WTC11 (cell line): ENCODE measurements around the gene PANK4. TPM values are rescaled to one million over a fixed set of nuclear protein-coding genes. Genes with fewer than 3 reads are reported as not detected.

Experiments
- ATAC-seq: fragments of 200-7000 bp; cut with Tn5 transposase; 2 replicates; pipeline ENCODE4 v1.10.0; 2021; ENCODE audit warnings: mild to moderate bottlenecking, moderate library complexity
- CTCF ChIA-PET: fragments of 300-600 bp; sonication (Branson Sonifier 250); formaldehyde crosslinking; loops from one replicate; lab custom pipeline; 2021; ENCODE audit warnings: antibody characterized with exemption; lab: Charles Lee
- POLR2A ChIA-PET: fragments of 350-600 bp; sonication (Branson Sonifier 250); formaldehyde crosslinking; loops from one replicate; lab custom pipeline; 2021; ENCODE audit warnings: antibody characterized with exemption; lab: Charles Lee
- DNase-seq: peaks from one replicate; pipeline ENCODE4 v3.0.0; 2021; ENCODE audit warnings: low spot score
- H3K27ac Mint-ChIP-seq: 2 replicates; pipeline ENCODE4 v1.8.0; 2021; ENCODE audit warnings: mixed read lengths
- H3K27me3 Mint-ChIP-seq: 2 replicates; pipeline ENCODE4 v1.8.0; 2021; ENCODE audit warnings: low read depth, mild to moderate bottlenecking, moderate library complexity, mixed read lengths
- H3K36me3 Mint-ChIP-seq: 2 replicates; pipeline ENCODE4 v1.8.0; 2021; ENCODE audit warnings: mixed read lengths
- H3K4me1 Mint-ChIP-seq: 2 replicates; pipeline ENCODE4 v1.8.0; 2022; ENCODE audit warnings: mixed read lengths
- H3K4me3 Mint-ChIP-seq: 2 replicates; pipeline ENCODE4 v1.8.0; 2021; ENCODE audit warnings: mild to moderate bottlenecking, moderate library complexity, mixed read lengths
- H3K9me3 Mint-ChIP-seq: 2 replicates; pipeline ENCODE4 v1.8.0; 2021; ENCODE audit warnings: mixed read lengths
- ETV6 ChIP-seq: sonication (generic); formaldehyde crosslinking; IDR thresholded peaks from 2 replicates; pipeline ENCODE4 v1.8.1; 2022; ENCODE audit warnings: mild to moderate bottlenecking, missing genetic modification reagents
- MYBL2 ChIP-seq: sonication (generic); formaldehyde crosslinking; IDR thresholded peaks from 2 replicates; pipeline ENCODE4 v1.8.1; 2023; ENCODE audit warnings: mild to moderate bottlenecking, moderate library complexity, missing genetic modification reagents
- NFATC4 ChIP-seq: fragments of 250-450 bp; sonication (Bioruptor Pico); IDR thresholded peaks from 2 replicates; pipeline ENCODE4 v1.9.0; 2021; ENCODE audit warnings: mild to moderate bottlenecking
- NR1H2 ChIP-seq: sonication (generic); formaldehyde crosslinking; IDR thresholded peaks from 2 replicates; pipeline ENCODE4 v1.9.0; 2021; ENCODE audit warnings: mild to moderate bottlenecking, moderate library complexity, missing genetic modification reagents
- SOX15 ChIP-seq: fragments of 250-450 bp; sonication (Bioruptor Pico); IDR thresholded peaks from 2 replicates; pipeline ENCODE4 v1.9.0; 2021; ENCODE audit warnings: mild to moderate bottlenecking
- SP1 ChIP-seq: sonication (generic); formaldehyde crosslinking; conservative IDR thresholded peaks from 2 replicates; pipeline ENCODE4 v1.8.1; 2022; ENCODE audit warnings: missing genetic modification reagents
- TEAD1 ChIP-seq: sonication (generic); formaldehyde crosslinking; IDR thresholded peaks from 2 replicates; pipeline ENCODE4 v1.8.0; 2022; ENCODE audit warnings: mild to moderate bottlenecking, missing genetic modification reagents
- ZBTB21 ChIP-seq: sonication (generic); formaldehyde crosslinking; IDR thresholded peaks from 2 replicates; pipeline ENCODE4 v1.8.1; 2023; ENCODE audit warnings: mild to moderate bottlenecking, missing genetic modification reagents, borderline replicate concordance
- ZNF138 ChIP-seq: sonication (generic); formaldehyde crosslinking; conservative IDR thresholded peaks from 2 replicates; pipeline ENCODE4 v1.8.1; 2022; ENCODE audit warnings: mild to moderate bottlenecking, moderate library complexity, missing genetic modification reagents
- ZNF232 ChIP-seq: sonication (generic); formaldehyde crosslinking; IDR thresholded peaks from 2 replicates; pipeline ENCODE4 v1.8.0; 2022; ENCODE audit warnings: mild to moderate bottlenecking, missing genetic modification reagents
- ZNF317 ChIP-seq: sonication (generic); formaldehyde crosslinking; IDR thresholded peaks from 2 replicates; pipeline ENCODE4 v1.8.1; 2023; ENCODE audit warnings: low read depth, mild to moderate bottlenecking, moderate library complexity, missing genetic modification reagents, borderline replicate concordance
- total RNA-seq: library from RNA; stranded (reverse); gene quantifications from 3 replicates; pipeline ENCODE4 v1.2.3, GENCODE V29; 2021
- TF ChIP-seq, protein P1 (sequence below): fragments of 250-450 bp; sonication (Bioruptor Pico); IDR thresholded peaks from 2 replicates; pipeline ENCODE4 v1.9.0; 2021; ENCODE audit warnings: mild to moderate bottlenecking
- TF ChIP-seq, protein P2 (sequence below): sonication (generic); formaldehyde crosslinking; IDR thresholded peaks from 2 replicates; pipeline ENCODE4 v1.8.0; 2022; ENCODE audit warnings: mild to moderate bottlenecking, missing genetic modification reagents
- TF ChIP-seq, protein P3 (sequence below): sonication (generic); formaldehyde crosslinking; IDR thresholded peaks from 2 replicates; pipeline ENCODE4 v1.8.1; 2023; ENCODE audit warnings: mild to moderate bottlenecking, moderate library complexity, missing genetic modification reagents
- TF ChIP-seq, protein P4 (sequence below): fragments of 250-450 bp; sonication (Bioruptor Pico); IDR thresholded peaks from 2 replicates; pipeline ENCODE4 v1.9.0; 2021; ENCODE audit warnings: mild to moderate bottlenecking, borderline replicate concordance
- TF ChIP-seq, protein P5 (sequence below): fragments of 250-450 bp; sonication (Bioruptor Pico); conservative IDR thresholded peaks from 2 replicates; pipeline ENCODE4 v1.9.0; 2021; ENCODE audit warnings: mild to moderate bottlenecking
- TF ChIP-seq, protein P6 (sequence below): sonication (generic); formaldehyde crosslinking; IDR thresholded peaks from 2 replicates; pipeline ENCODE4 v1.8.1; 2022; ENCODE audit warnings: low read depth, mild to moderate bottlenecking, moderate library complexity, missing genetic modification reagents, borderline replicate concordance
- TF ChIP-seq, protein P7 (sequence below): sonication (generic); formaldehyde crosslinking; IDR thresholded peaks from 2 replicates; pipeline ENCODE4 v1.8.1; 2022; ENCODE audit warnings: low read depth, missing genetic modification reagents, borderline replicate concordance
- TF ChIP-seq, protein P8 (sequence below): sonication (generic); formaldehyde crosslinking; conservative IDR thresholded peaks from 2 replicates; pipeline ENCODE4 v1.8.1; 2022; ENCODE audit warnings: mild to moderate bottlenecking, missing genetic modification reagents

The PANK4 gene
- total RNA-seq, 1 experiment from 2014 or later = 52.5 TPM

DNA sequence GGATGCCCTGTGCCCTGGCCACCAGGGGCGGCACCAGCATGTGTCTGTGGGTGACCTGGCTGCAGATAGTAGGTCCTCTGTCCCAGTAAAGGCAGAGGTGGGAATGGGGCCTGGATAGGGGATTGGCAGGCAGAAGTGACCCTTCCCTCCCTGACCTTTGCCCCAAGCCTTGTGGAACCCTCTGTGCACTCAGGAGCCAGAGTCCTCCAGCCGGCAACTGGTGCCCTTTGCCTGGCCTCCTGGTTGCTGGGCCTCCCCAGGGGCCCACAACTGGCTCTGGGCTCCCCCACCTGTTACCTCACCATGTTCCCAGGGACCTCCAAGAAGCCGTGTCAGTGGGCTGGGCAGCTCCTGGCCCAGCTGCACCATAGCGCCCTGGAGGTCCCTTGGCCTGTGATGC is 40.4 kb downstream of the PANK4 start:
- Mint-ChIP-seq H3K4me3 (no peak overlapping the region), H3K36me3 (peaks cover 5% of the 10 kb centered on the region; the same call in 1 of the 2 replicates), H3K27ac (no peak overlapping the region), H3K4me1 (no peaks in the 10 kb centered on the region), H3K9me3 (peaks cover 15% of the 10 kb centered on the region), H3K27me3 (peaks cover 7% of the 10 kb centered on the region)
- ATAC-seq (no peak), DNase-seq (no peak)
- TF ChIP-seq, protein P1, sequence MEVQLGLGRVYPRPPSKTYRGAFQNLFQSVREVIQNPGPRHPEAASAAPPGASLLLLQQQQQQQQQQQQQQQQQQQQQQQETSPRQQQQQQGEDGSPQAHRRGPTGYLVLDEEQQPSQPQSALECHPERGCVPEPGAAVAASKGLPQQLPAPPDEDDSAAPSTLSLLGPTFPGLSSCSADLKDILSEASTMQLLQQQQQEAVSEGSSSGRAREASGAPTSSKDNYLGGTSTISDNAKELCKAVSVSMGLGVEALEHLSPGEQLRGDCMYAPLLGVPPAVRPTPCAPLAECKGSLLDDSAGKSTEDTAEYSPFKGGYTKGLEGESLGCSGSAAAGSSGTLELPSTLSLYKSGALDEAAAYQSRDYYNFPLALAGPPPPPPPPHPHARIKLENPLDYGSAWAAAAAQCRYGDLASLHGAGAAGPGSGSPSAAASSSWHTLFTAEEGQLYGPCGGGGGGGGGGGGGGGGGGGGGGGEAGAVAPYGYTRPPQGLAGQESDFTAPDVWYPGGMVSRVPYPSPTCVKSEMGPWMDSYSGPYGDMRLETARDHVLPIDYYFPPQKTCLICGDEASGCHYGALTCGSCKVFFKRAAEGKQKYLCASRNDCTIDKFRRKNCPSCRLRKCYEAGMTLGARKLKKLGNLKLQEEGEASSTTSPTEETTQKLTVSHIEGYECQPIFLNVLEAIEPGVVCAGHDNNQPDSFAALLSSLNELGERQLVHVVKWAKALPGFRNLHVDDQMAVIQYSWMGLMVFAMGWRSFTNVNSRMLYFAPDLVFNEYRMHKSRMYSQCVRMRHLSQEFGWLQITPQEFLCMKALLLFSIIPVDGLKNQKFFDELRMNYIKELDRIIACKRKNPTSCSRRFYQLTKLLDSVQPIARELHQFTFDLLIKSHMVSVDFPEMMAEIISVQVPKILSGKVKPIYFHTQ (CRISPR knock-in tag) = no peak
- no peak for TF ChIP-seq NFATC4
- TF ChIP-seq, protein P2, sequence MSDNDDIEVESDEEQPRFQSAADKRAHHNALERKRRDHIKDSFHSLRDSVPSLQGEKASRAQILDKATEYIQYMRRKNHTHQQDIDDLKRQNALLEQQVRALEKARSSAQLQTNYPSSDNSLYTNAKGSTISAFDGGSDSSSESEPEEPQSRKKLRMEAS (CRISPR knock-in tag) = no peak
- no peak for TF ChIP-seq SOX15 (CRISPR knock-in tag)
- TF ChIP-seq, protein P3, sequence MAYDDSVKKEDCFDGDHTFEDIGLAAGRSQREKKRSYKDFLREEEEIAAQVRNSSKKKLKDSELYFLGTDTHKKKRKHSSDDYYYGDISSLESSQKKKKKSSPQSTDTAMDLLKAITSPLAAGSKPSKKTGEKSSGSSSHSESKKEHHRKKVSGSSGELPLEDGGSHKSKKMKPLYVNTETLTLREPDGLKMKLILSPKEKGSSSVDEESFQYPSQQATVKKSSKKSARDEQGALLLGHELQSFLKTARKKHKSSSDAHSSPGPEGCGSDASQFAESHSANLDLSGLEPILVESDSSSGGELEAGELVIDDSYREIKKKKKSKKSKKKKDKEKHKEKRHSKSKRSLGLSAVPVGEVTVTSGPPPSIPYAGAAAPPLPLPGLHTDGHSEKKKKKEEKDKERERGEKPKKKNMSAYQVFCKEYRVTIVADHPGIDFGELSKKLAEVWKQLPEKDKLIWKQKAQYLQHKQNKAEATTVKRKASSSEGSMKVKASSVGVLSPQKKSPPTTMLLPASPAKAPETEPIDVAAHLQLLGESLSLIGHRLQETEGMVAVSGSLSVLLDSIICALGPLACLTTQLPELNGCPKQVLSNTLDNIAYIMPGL = no peak
- no peak for TF ChIP-seq ZNF138 (CRISPR knock-in tag)
- TF ChIP-seq ZNF232 (CRISPR knock-in tag) = no peak
- TF ChIP-seq TEAD1 (CRISPR knock-in tag) = no peak
- TF ChIP-seq, protein P4, sequence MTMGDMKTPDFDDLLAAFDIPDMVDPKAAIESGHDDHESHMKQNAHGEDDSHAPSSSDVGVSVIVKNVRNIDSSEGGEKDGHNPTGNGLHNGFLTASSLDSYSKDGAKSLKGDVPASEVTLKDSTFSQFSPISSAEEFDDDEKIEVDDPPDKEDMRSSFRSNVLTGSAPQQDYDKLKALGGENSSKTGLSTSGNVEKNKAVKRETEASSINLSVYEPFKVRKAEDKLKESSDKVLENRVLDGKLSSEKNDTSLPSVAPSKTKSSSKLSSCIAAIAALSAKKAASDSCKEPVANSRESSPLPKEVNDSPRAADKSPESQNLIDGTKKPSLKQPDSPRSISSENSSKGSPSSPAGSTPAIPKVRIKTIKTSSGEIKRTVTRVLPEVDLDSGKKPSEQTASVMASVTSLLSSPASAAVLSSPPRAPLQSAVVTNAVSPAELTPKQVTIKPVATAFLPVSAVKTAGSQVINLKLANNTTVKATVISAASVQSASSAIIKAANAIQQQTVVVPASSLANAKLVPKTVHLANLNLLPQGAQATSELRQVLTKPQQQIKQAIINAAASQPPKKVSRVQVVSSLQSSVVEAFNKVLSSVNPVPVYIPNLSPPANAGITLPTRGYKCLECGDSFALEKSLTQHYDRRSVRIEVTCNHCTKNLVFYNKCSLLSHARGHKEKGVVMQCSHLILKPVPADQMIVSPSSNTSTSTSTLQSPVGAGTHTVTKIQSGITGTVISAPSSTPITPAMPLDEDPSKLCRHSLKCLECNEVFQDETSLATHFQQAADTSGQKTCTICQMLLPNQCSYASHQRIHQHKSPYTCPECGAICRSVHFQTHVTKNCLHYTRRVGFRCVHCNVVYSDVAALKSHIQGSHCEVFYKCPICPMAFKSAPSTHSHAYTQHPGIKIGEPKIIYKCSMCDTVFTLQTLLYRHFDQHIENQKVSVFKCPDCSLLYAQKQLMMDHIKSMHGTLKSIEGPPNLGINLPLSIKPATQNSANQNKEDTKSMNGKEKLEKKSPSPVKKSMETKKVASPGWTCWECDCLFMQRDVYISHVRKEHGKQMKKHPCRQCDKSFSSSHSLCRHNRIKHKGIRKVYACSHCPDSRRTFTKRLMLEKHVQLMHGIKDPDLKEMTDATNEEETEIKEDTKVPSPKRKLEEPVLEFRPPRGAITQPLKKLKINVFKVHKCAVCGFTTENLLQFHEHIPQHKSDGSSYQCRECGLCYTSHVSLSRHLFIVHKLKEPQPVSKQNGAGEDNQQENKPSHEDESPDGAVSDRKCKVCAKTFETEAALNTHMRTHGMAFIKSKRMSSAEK (CRISPR knock-in tag) = no peak
- no peak for TF ChIP-seq ETV6 (CRISPR knock-in tag)
- TF ChIP-seq, protein P5, sequence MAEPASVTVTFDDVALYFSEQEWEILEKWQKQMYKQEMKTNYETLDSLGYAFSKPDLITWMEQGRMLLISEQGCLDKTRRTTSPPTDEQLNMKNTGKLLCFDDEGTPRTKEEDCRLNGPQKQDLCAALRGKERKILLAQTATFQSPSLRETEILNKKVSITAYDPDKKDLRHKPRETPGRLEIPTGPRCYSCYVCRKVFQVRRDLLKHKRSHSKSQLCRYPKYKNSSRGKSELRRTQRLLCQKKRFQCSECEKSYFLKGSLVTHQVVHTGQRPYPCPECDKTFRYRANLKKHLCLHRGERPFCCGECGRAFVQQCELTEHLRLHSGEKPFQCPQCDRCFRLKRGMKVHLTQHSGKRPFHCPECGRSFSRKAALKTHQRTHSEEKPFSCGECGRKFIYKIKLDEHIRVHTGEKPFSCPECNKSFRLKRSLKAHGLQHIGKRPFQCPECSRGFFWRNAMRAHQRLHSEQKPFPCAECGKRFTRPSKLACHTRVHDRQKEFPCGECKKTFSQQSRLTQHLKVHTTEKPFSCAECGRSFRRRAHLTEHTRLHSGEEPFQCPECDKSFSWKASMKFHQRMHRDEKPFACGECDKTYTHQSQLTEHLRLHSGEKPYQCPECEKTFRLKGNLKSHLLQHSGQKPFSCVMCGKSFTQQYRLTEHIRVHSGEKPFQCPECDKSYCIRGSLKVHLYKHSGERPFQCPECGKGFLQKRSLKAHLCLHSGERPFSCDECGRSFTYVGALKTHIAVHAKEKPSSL (CRISPR knock-in tag) = no peak
- TF ChIP-seq, protein P6, sequence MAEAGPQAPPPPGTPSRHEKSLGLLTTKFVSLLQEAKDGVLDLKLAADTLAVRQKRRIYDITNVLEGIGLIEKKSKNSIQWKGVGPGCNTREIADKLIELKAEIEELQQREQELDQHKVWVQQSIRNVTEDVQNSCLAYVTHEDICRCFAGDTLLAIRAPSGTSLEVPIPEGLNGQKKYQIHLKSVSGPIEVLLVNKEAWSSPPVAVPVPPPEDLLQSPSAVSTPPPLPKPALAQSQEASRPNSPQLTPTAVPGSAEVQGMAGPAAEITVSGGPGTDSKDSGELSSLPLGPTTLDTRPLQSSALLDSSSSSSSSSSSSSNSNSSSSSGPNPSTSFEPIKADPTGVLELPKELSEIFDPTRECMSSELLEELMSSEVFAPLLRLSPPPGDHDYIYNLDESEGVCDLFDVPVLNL (CRISPR knock-in tag) = no peak
- TF ChIP-seq ZBTB21 = no peak
- TF ChIP-seq, protein P7, sequence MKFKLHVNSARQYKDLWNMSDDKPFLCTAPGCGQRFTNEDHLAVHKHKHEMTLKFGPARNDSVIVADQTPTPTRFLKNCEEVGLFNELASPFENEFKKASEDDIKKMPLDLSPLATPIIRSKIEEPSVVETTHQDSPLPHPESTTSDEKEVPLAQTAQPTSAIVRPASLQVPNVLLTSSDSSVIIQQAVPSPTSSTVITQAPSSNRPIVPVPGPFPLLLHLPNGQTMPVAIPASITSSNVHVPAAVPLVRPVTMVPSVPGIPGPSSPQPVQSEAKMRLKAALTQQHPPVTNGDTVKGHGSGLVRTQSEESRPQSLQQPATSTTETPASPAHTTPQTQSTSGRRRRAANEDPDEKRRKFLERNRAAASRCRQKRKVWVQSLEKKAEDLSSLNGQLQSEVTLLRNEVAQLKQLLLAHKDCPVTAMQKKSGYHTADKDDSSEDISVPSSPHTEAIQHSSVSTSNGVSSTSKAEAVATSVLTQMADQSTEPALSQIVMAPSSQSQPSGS (CRISPR knock-in tag) = no peak
- TF ChIP-seq, protein P8, sequence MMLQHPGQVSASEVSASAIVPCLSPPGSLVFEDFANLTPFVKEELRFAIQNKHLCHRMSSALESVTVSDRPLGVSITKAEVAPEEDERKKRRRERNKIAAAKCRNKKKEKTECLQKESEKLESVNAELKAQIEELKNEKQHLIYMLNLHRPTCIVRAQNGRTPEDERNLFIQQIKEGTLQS (CRISPR knock-in tag) = no peak
- no peak for TF ChIP-seq SP1 (CRISPR knock-in tag)
- no peak for TF ChIP-seq ZNF317
- TF ChIP-seq MYBL2 (CRISPR knock-in tag) = no peak
- no peak for TF ChIP-seq NR1H2 (CRISPR knock-in tag)
- CTCF ChIA-PET = no interaction called here
- POLR2A ChIA-PET = no interaction called here
